ENCODE data around the gene MS4A2.

MS4A2 gene

GRCh38 chr11:60130496-60130895 is 42.0 kb downstream of the MS4A2 start:
- Histone ChIP-seq H3K27me3 (ENCODE audit: control insufficient read depth, insufficient read depth, low read length) (no peaks in the 10 kb centered on the region), H3K4me1 (ENCODE audit: control insufficient read depth, insufficient read depth, low read length) (no peaks in the 10 kb centered on the region), H3K9ac (ENCODE audit: low read length) (no peak overlapping the region), H3K27ac (ENCODE audit: low read depth, low read length) (no peak overlapping the region), H3K36me3 (ENCODE audit: control insufficient read depth, insufficient read depth, low read length) (no peaks in the 10 kb centered on the region), H3K4me3 (ENCODE audit: low read length) (no peak overlapping the region)

GRCh38 chr11:60131912-60132311 is 43.4 kb downstream of the MS4A2 start:
- Histone ChIP-seq H3K36me3 (ENCODE audit: control insufficient read depth, insufficient read depth, low read length) (no peaks in the 10 kb centered on the region), H3K27me3 (ENCODE audit: control insufficient read depth, insufficient read depth, low read length) (no peaks in the 10 kb centered on the region), H3K9ac (ENCODE audit: low read length) (no peak overlapping the region), H3K27ac (ENCODE audit: low read depth, low read length) (no peak overlapping the region), H3K4me1 (ENCODE audit: control insufficient read depth, insufficient read depth, low read length) (no peaks in the 10 kb centered on the region), H3K4me3 (ENCODE audit: low read length) (no peak overlapping the region)

GRCh38 chr11:60133917-60134316 is 45.5 kb downstream of the MS4A2 start:
- no peak overlapping the region for H3K27ac ChIP-seq (ENCODE audit: low read depth, low read length)
- H3K4me3 ChIP-seq (ENCODE audit: low read length) = no peak overlapping the region
- H3K9ac ChIP-seq (ENCODE audit: low read length) = no peak overlapping the region
- H3K4me1 ChIP-seq (ENCODE audit: control insufficient read depth, insufficient read depth, low read length) = no peaks in the 10 kb centered on the region
- H3K27me3 ChIP-seq (ENCODE audit: control insufficient read depth, insufficient read depth, low read length) = no peaks in the 10 kb centered on the region
- H3K36me3 ChIP-seq (ENCODE audit: control insufficient read depth, insufficient read depth, low read length) = no peaks in the 10 kb centered on the region

GRCh38 chr11:60143768-60144167 is 55.3 kb downstream of the MS4A2 start:
- no peak overlapping the region for H3K9ac ChIP-seq (ENCODE audit: low read length)
- no peaks in the 10 kb centered on the region for H3K27me3 ChIP-seq (ENCODE audit: control insufficient read depth, insufficient read depth, low read length)
- no peaks in the 10 kb centered on the region for H3K36me3 ChIP-seq (ENCODE audit: control insufficient read depth, insufficient read depth, low read length)
- no peak overlapping the region for H3K4me3 ChIP-seq (ENCODE audit: low read length)
- no peak overlapping the region for H3K27ac ChIP-seq (ENCODE audit: low read depth, low read length)
- H3K4me1 ChIP-seq (ENCODE audit: control insufficient read depth, insufficient read depth, low read length) = no peaks in the 10 kb centered on the region

GRCh38 chr11:60145677-60146076 is 57.2 kb downstream of the MS4A2 start:
- Histone ChIP-seq H3K4me3 (ENCODE audit: low read length) (no peak overlapping the region), H3K4me1 (ENCODE audit: control insufficient read depth, insufficient read depth, low read length) (no peaks in the 10 kb centered on the region), H3K9ac (ENCODE audit: low read length) (no peak overlapping the region), H3K27me3 (ENCODE audit: control insufficient read depth, insufficient read depth, low read length) (no peaks in the 10 kb centered on the region), H3K36me3 (ENCODE audit: control insufficient read depth, insufficient read depth, low read length) (no peaks in the 10 kb centered on the region), H3K27ac (ENCODE audit: low read depth, low read length) (no peak overlapping the region)
